Activated T-helper 2 cell treated with anti-CD3 and anti-CD28 coated beads, Interferon-gamma antibody, Interleukin-2, Interleukin-4, amounts not matched to agents 10 μg/mL and 5 μg/mL and 100 μg/mL, durations not matched to agents 14 hours and 24 hours and 36 hours (primary cell): ENCODE data around the gene PSMD1. TPM values are rescaled to one million over a fixed set of nuclear protein-coding genes. Genes with fewer than 3 reads are reported as not detected.
"Not testable (repeated sequence)": the region's sequence is repeated elsewhere in the genome, so short reads cannot be mapped to it uniquely, and the experiment has no call there.

Experiments
- DNase-seq: peaks from one replicate; pipeline ENCODE4 v3.0.0; 2021; ENCODE audit warnings: low spot score
- H3K27ac Mint-ChIP-seq: one replicate; pipeline ENCODE4 v1.8.0; 2021; ENCODE audit warnings: mixed read lengths
- H3K27me3 Mint-ChIP-seq: one replicate; pipeline ENCODE4 v1.8.0; 2021; ENCODE audit warnings: low read depth, mixed read lengths
- H3K36me3 Mint-ChIP-seq: one replicate; pipeline ENCODE4 v1.8.0; 2021; ENCODE audit warnings: low read depth, mixed read lengths
- H3K4me1 Mint-ChIP-seq: one replicate; pipeline ENCODE4 v1.8.0; 2021; ENCODE audit warnings: low read depth, mixed read lengths
- H3K4me3 Mint-ChIP-seq: one replicate; pipeline ENCODE4 v1.8.0; 2021; ENCODE audit warnings: low read depth, mild to moderate bottlenecking, moderate library complexity, mixed read lengths
- H3K9me3 Mint-ChIP-seq: one replicate; pipeline ENCODE4 v1.8.0; 2021; ENCODE audit warnings: mixed read lengths
- intact Hi-C: fragments of 100-400 bp; cut with micrococcal nuclease; formaldehyde crosslinking; loops from one replicate; pipeline ENCODE4 v1.15.1; 2023
- total RNA-seq: library from RNA; stranded (reverse); gene quantifications from 2 replicates; pipeline ENCODE4 v1.2.3, GENCODE V29; 2022

The PSMD1 gene
- total RNA-seq, 1 donor from 2014 or later: 180 TPM

- Mint-ChIP-seq H3K36me3 (peaks cover 2% of the 10 kb centered on the region), H3K4me1 (peaks cover 21% of the 10 kb centered on the region), H3K27me3 (peaks cover 16% of the 10 kb centered on the region), H3K4me3 (peak overlapping the region; percentile 84), H3K27ac (no peak overlapping the region), H3K9me3 (no peaks in the 10 kb centered on the region)
- DNase-seq: peak; percentile 80
- intact Hi-C loops: loop anchor here (2.0 to 10.0 kb wide), 4 partner anchors 150 to 562 kb away; no protein-coding TSS in a partner anchor
Observed at GRCh38 chr2:231052494-231053451, 3.9 kb upstream of the PSMD1 start.

DNA sequence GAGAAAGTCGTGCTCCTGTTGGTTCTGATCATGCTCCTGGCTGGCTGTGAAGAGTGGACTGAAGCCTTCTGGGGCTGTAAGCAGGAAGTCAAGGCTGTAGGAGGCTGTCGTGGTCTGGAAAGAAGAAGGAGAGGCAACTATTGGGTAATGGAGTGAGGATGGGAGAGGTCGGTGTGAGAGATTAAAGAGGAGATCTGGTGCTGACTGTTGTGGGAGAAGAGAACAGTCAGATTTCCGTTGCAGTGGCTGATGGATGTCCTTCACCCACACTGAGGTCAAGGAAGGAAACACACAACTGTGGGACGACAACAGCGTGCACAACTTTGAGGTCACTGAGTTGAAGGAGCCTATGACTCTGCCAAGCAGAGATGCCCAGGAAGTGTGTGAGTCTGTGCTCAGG is 2.8 kb upstream of the PSMD1 start:
- peaks cover 8% of the 10 kb centered on the region for H3K36me3 Mint-ChIP-seq
- H3K27me3 Mint-ChIP-seq: peaks cover 13% of the 10 kb centered on the region
- peaks cover 32% of the 10 kb centered on the region for H3K4me1 Mint-ChIP-seq
- no peak overlapping the region for H3K4me3 Mint-ChIP-seq
- H3K9me3 Mint-ChIP-seq: no peaks in the 10 kb centered on the region
- no peak for DNase-seq
- intact Hi-C loops: loop anchor here (2.0 to 10.0 kb wide), 4 partner anchors 151 to 561 kb away; no protein-coding TSS in a partner anchor
- H3K27ac Mint-ChIP-seq: peak overlapping the region; percentile 1

DNA sequence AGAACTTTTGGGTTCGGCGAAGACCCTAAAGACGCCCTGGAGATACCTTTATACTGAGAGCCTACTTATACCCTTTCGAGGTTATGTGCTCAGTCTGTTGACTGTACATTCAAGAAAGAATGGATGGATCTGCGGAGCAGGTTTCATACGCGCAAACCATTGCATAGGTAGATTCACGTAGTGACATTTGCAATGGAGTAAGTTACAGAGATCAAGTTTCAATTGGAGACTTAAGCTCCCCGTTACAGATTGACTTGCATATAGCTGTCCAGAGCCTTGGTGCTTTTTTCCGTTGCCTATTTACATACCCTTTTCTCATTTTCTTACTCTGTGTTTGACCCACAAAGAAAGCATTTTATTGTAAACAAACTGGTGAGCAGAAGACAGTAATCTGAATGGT is 923 bp downstream of the PSMD1 start:
- Mint-ChIP-seq H3K27me3 (peaks cover 2% of the 10 kb centered on the region), H3K4me3 (peak overlapping the region; percentile 97), H3K36me3 (peaks cover 26% of the 10 kb centered on the region), H3K9me3 (no peaks in the 10 kb centered on the region), H3K4me1 (peaks cover 56% of the 10 kb centered on the region), H3K27ac (peak overlapping the region; percentile 67)
- DNase-seq: no peak
- intact Hi-C loops: loop anchor here (10.0 kb wide), 1 partner anchor 557 kb away; no protein-coding TSS in a partner anchor

- Mint-ChIP-seq H3K9me3 (no peaks in the 10 kb centered on the region), H3K4me1 (peaks cover 50% of the 10 kb centered on the region), H3K27ac (peak overlapping the region; percentile 40), H3K36me3 (peaks cover 40% of the 10 kb centered on the region), H3K27me3 (no peaks in the 10 kb centered on the region), H3K4me3 (peak overlapping the region; percentile 97)
- intact Hi-C loops: loop anchor here (10.0 kb wide), 1 partner anchor 556 kb away; no protein-coding TSS in a partner anchor
- DNase-seq: no peak
Observed at GRCh38 chr2:231058761-231059550, 2.3 kb downstream of the PSMD1 start.

DNA sequence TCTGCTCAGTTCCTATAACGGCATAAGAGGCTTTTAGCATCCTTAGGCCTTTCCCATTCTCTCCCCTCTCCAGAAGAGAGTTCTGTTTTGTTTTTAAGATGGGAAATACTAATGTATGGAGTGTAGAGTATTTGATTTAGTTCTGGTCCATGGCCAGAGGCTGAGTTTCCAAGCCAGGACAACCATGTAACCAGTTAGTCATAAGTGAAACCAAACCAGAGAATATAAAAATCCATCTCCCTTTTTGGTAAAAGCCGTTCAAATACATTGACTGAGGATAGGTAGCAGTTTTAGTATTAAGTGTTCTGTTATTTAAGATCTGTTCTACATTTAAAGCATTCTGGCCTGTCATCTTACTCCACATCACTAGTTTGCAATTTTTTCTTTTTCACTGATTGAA is 3.1 kb downstream of the PSMD1 start:
- H3K27ac Mint-ChIP-seq: peak overlapping the region; percentile 39
- DNase-seq: no peak
- intact Hi-C loops: loop anchor here (10.0 kb wide), 1 partner anchor 555 kb away; no protein-coding TSS in a partner anchor
- H3K27me3 Mint-ChIP-seq: no peaks in the 10 kb centered on the region
- peaks cover 46% of the 10 kb centered on the region for H3K36me3 Mint-ChIP-seq
- H3K4me3 Mint-ChIP-seq: no peak overlapping the region
- peaks cover 46% of the 10 kb centered on the region for H3K4me1 Mint-ChIP-seq
- no peaks in the 10 kb centered on the region for H3K9me3 Mint-ChIP-seq

DNA sequence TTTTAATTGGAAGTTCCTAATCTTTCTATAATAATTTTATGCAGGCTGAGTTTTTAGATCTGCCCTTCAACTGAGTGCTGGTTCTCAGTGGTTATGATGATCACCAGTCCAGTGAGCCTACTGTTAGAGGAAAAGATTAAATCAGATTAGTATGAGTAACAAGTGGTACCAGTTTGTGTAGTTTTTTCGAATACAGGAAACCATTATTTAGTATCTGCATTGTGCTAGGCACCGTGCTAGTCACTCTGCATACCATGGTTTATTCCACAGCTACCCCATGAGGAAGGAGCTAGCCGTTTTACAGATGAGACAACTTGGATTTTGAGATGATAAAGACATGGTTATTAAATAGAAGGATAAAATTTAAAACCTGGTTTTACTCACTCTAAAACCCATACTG is 6.1 kb downstream of the PSMD1 start:
- Mint-ChIP-seq H3K36me3 (peaks cover 70% of the 10 kb centered on the region), H3K27ac (no peak overlapping the region), H3K4me3 (no peak overlapping the region), H3K4me1 (peaks cover 46% of the 10 kb centered on the region), H3K27me3 (no peaks in the 10 kb centered on the region), H3K9me3 (no peaks in the 10 kb centered on the region)
- no peak for DNase-seq
- intact Hi-C loops: no loop called here

- no peaks in the 10 kb centered on the region for H3K9me3 Mint-ChIP-seq
- no peaks in the 10 kb centered on the region for H3K27me3 Mint-ChIP-seq
- H3K36me3 Mint-ChIP-seq: peaks cover 74% of the 10 kb centered on the region
- no peak for DNase-seq
- intact Hi-C loops: no loop called here
- no peak overlapping the region for H3K4me3 Mint-ChIP-seq
- H3K27ac Mint-ChIP-seq: no peak overlapping the region
- H3K4me1 Mint-ChIP-seq: peaks cover 46% of the 10 kb centered on the region
Observed at GRCh38 chr2:231063347-231063746, 6.7 kb downstream of the PSMD1 start.

DNA sequence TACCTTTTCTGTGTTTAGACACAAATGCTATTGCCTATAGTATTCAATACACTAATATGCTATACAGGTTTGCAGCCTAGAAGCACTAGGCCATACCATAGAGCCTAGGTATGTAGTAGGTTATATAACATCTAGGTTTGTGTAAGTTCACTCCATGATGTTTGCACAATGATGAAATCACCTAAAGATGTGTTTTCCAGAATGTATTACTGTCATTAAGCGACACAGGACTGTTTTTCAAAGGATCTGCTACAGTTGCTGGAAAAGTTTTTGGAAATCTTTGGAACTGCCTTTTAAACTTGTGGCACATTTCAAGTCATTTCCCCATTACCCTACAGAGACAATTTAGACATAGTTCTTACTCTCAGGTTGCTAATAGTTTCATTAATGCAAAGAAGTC is 9.3 kb downstream of the PSMD1 start:
- Mint-ChIP-seq H3K27ac (no peak overlapping the region), H3K9me3 (no peaks in the 10 kb centered on the region), H3K4me3 (no peak overlapping the region), H3K4me1 (peaks cover 36% of the 10 kb centered on the region), H3K27me3 (no peaks in the 10 kb centered on the region), H3K36me3 (peaks cover 81% of the 10 kb centered on the region)
- DNase-seq: no peak
- intact Hi-C loops: no loop called here

GRCh38 chr2:231067531-231067930 is 10.9 kb downstream of the PSMD1 start:
- not testable (repeated sequence) for H3K4me3 Mint-ChIP-seq, H3K27me3 Mint-ChIP-seq

GRCh38 chr2:231068525-231069222 is 12.0 kb downstream of the PSMD1 start:
- Mint-ChIP-seq H3K9me3 (no peaks in the 10 kb centered on the region), H3K4me3 (peak overlapping the region; percentile 33), H3K27ac (peak overlapping the region; percentile 85), H3K4me1 (peaks cover 22% of the 10 kb centered on the region), H3K27me3 (no peaks in the 10 kb centered on the region), H3K36me3 (peaks cover 75% of the 10 kb centered on the region)
- intact Hi-C loops: loop anchor here (1.0 to 2.0 kb wide), 2 partner anchors 84 to 93 kb away; no protein-coding TSS in a partner anchor
- DNase-seq: no peak

More at GRCh38 chr2:231067531-231067930, 10.9 kb downstream of the PSMD1 start:
- intact Hi-C loops, H3K9me3 Mint-ChIP-seq, DNase-seq: not testable (repeated sequence)
- peak overlapping the region; percentile 85 for H3K27ac Mint-ChIP-seq
- peaks cover 27% of the 10 kb centered on the region for H3K4me1 Mint-ChIP-seq
- peaks cover 77% of the 10 kb centered on the region for H3K36me3 Mint-ChIP-seq

GRCh38 chr2:231069379-231070054 is 12.8 kb downstream of the PSMD1 start:
- Mint-ChIP-seq H3K27me3 (no peaks in the 10 kb centered on the region), H3K27ac (peak overlapping the region; percentile 42)

More at GRCh38 chr2:231069379-231070054, 12.8 kb downstream of the PSMD1 start:
- H3K4me1 Mint-ChIP-seq: peaks cover 22% of the 10 kb centered on the region
- H3K4me3 Mint-ChIP-seq: no peak overlapping the region
- intact Hi-C loops: loop anchor here (2.0 kb wide), 1 partner anchor 85 kb away; no protein-coding TSS in a partner anchor
- H3K9me3 Mint-ChIP-seq: no peaks in the 10 kb centered on the region
- H3K36me3 Mint-ChIP-seq: peaks cover 72% of the 10 kb centered on the region
- DNase-seq: no peak
